ENCODE measurements around the gene DAPP1. TPM values are rescaled to one million over a fixed set of nuclear protein-coding genes. Genes with fewer than 3 reads are reported as not detected.

Gene DAPP1
- total RNA-seq, 1 experiment from 2014 or later: not detected

- ChIA-PET POLR2A (ENCODE audit: low non-redundant PET) (no interaction called here), CTCF (no interaction called here)
- no peak overlapping the region for H3K4me3 ChIP-seq (ENCODE audit: low read depth, low read length, poor library complexity, severe bottlenecking)
- peaks cover 52% of the 10 kb centered on the region for H3K27me3 ChIP-seq (replicated peaks; ENCODE audit: insufficient read depth, low read depth, low read length, poor library complexity)
- no peaks in the 10 kb centered on the region for H3K36me3 ChIP-seq (ENCODE audit: insufficient read depth, low read length, poor library complexity, severe bottlenecking)
- BruUV-seq (replicated peaks): no TSS peak
- H3K4me1 ChIP-seq (ENCODE audit: insufficient read depth, low read length, poor library complexity, severe bottlenecking): no peaks in the 10 kb centered on the region
- no peak overlapping the region for H3K27ac ChIP-seq (ENCODE audit: low read depth, low read length, poor library complexity, severe bottlenecking)
- H3K9me3 ChIP-seq (ENCODE audit: low read depth, low read length, poor library complexity, severe bottlenecking): no peaks in the 10 kb centered on the region
- intact Hi-C loops (cut with micrococcal nuclease; ENCODE audit: unreplicated experiment): loop anchor here (10.0 kb wide), 1 partner anchor 386 kb away; no protein-coding TSS in a partner anchor
- no peak for DNase-seq (ENCODE audit: low spot score)
- TF ChIP-seq CTCF (conservative IDR thresholded peaks at IDR 0.05; ENCODE audit: low read depth, low read length): no peak
- TF ChIP-seq EZH2 (IDR thresholded peaks at IDR 0.05; ENCODE audit: borderline replicate concordance, low read depth, low read length, poor library complexity, severe bottlenecking): no peak
Observed at GRCh38 chr4:99801005-99801699, 15.5 kb upstream of the DAPP1 start.

DNA sequence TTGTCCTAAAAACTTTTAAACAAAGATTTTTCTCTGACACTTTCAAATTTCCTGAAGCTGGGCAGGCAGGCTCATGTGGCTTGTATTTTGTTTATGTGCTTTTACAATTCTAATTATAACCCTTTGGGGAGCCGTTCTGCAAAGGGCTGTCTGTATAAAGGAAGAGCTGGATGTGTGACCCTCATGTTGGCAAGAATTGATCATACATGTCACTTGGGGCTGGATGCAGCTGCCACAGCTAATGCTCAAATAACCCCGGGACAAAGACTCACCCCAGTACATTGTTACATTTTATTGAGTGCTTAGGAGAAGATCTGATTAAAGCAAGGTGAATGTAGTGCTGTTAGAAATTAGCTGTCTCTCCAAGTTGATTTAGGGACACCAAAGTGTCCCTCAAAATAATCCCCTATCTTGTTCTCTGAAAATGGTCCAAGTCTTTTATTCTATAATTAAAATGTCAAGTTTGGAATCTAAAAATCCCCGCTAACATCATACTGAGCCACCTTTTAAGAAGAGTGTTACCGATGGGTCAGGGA is 13.0 kb upstream of the DAPP1 start:
- Histone ChIP-seq H3K36me3 (ENCODE audit: insufficient read depth, low read length, poor library complexity, severe bottlenecking) (no peaks in the 10 kb centered on the region), H3K27me3 (replicated peaks; ENCODE audit: insufficient read depth, low read depth, low read length, poor library complexity) (peaks cover 52% of the 10 kb centered on the region), H3K27ac (ENCODE audit: low read depth, low read length, poor library complexity, severe bottlenecking) (no peak overlapping the region), H3K9me3 (ENCODE audit: low read depth, low read length, poor library complexity, severe bottlenecking) (no peaks in the 10 kb centered on the region), H3K4me1 (ENCODE audit: insufficient read depth, low read length, poor library complexity, severe bottlenecking) (no peaks in the 10 kb centered on the region), H3K4me3 (ENCODE audit: low read depth, low read length, poor library complexity, severe bottlenecking) (no peak overlapping the region)
- ChIA-PET CTCF (no interaction called here), POLR2A (ENCODE audit: low non-redundant PET) (no interaction called here)
- no TSS peak for BruUV-seq (replicated peaks)
- no peak for DNase-seq (ENCODE audit: low spot score)
- intact Hi-C loops (cut with micrococcal nuclease; ENCODE audit: unreplicated experiment): loop anchor here (10.0 kb wide), 1 partner anchor 389 kb away; no protein-coding TSS in a partner anchor
- TF ChIP-seq CTCF (conservative IDR thresholded peaks at IDR 0.05; ENCODE audit: low read depth, low read length): no peak
- TF ChIP-seq EZH2 (IDR thresholded peaks at IDR 0.05; ENCODE audit: borderline replicate concordance, low read depth, low read length, poor library complexity, severe bottlenecking): no peak

DNA sequence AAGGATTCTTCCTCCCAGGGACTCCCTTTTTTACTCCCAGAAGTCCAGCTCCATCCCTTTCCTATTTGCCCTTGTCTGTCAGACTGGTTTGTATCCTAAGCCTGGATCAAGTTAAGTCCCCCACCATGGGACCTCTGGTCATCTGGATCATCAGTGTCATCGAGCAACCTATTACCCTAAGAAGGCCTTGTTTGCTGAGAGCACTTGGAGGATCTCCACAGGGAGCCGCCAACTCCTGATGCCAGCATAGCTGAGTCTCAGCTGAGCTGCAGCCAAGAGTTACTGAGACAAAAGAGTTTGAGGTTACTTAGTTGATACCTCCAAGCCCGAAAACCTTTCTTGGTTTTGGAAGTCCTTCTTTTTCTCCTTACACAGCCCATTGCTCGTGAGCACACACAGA is 10.1 kb upstream of the DAPP1 start:
- no peak for TF ChIP-seq EZH2 (IDR thresholded peaks at IDR 0.05; ENCODE audit: borderline replicate concordance, low read depth, low read length, poor library complexity, severe bottlenecking)
- no peak for TF ChIP-seq CTCF (conservative IDR thresholded peaks at IDR 0.05; ENCODE audit: low read depth, low read length)
- Histone ChIP-seq H3K27me3 (replicated peaks; ENCODE audit: insufficient read depth, low read depth, low read length, poor library complexity) (peaks cover 34% of the 10 kb centered on the region), H3K4me3 (ENCODE audit: low read depth, low read length, poor library complexity, severe bottlenecking) (no peak overlapping the region), H3K9me3 (ENCODE audit: low read depth, low read length, poor library complexity, severe bottlenecking) (no peaks in the 10 kb centered on the region), H3K27ac (ENCODE audit: low read depth, low read length, poor library complexity, severe bottlenecking) (no peak overlapping the region), H3K4me1 (ENCODE audit: insufficient read depth, low read length, poor library complexity, severe bottlenecking) (no peaks in the 10 kb centered on the region), H3K36me3 (ENCODE audit: insufficient read depth, low read length, poor library complexity, severe bottlenecking) (no peaks in the 10 kb centered on the region)
- POLR2A ChIA-PET (ENCODE audit: low non-redundant PET): no interaction called here
- intact Hi-C loops (cut with micrococcal nuclease; ENCODE audit: unreplicated experiment): loop anchor here (5.0 to 10.0 kb wide), 2 partner anchors 141 to 392 kb away; partner anchors contain the start of gene DNAJB14
- no TSS peak for BruUV-seq (replicated peaks)
- CTCF ChIA-PET: no interaction called here
- DNase-seq (ENCODE audit: low spot score): no peak
